ENCODE data around the gene NCOA4. TPM values are rescaled to one million over a fixed set of nuclear protein-coding genes. Genes with fewer than 3 reads are reported as not detected.

NCOA4 gene
- total RNA-seq, 1 experiment from 2014 or later = 68.0 TPM

DNA sequence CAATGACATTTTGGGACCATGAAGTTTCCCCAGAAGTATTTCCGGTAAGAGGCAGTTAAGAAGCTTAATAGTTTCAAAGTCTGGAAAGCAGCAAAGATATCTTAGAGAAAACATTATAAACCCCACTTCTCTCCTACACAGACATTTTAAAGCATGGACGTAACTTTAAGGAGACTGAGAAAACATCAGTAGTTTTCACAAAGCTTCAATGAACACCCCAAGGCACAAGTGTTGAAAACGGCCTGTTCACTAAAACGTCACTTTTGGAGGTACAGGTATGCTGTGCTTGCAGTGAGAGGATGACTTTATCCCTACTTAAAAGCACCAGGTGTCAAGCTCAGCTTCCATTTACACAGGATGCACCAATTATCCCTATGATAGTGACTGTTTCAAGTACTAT is 25.0 kb downstream of the NCOA4 start:
- ATAC-seq = no peak
- POLR2A ChIA-PET = interaction anchor here (1.2 kb wide), 1 partner anchor 12 kb away, joined by 4 read pairs; no protein-coding TSS in a partner anchor
- TSS peak; percentile 31 for BruUV-seq (replicated peaks)

DNA sequence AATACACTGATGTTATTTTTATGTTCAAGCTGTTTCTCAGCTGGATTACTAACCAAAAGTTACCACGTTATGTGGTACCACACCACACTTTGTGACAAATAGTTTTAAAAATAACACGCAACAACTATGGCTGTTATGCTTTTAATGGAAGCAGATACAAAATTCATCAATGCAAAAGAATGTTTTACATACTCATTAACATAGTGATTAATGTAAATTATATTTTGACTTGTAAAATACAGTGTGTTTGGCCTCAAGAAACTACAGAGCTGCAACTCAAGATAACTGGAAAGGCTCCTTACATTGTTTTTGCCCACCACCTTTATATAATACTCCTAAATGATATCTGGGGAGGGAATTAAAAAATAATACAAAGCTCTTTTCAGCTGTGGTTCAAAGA is 25.5 kb downstream of the NCOA4 start:
- H3K9me3 ChIP-seq (ENCODE audit: control insufficient read depth in 1 of 2, insufficient read depth in 1 of 2, low read depth in 1 of 2, low read length in 2 of 2) = no peaks in the 10 kb centered on the region
- no peaks in the 10 kb centered on the region for H3K9me2 ChIP-seq (ENCODE audit: insufficient read depth)
- no peak overlapping the region for H3K27ac ChIP-seq (ENCODE audit: low read depth, low read length)
- ATAC-seq = no peak
- peaks cover 44 to 78% of the 10 kb centered on the region in 2 experiments; a peak in 3 of 4 replicates for H3K36me3 ChIP-seq (ENCODE audit: control insufficient read depth in 1 of 2, insufficient read depth in 2 of 2, low read length in 2 of 2)
- no peaks in the 10 kb centered on the region for H3K27me3 ChIP-seq (ENCODE audit: insufficient read depth, low read length)
- BruUV-seq (replicated peaks) = no TSS peak
- H3K9ac ChIP-seq (ENCODE audit: low read length) = no peak overlapping the region
- no peaks in the 10 kb centered on the region for H3K4me1 ChIP-seq (ENCODE audit: control insufficient read depth in 1 of 2, insufficient read depth in 2 of 2, low read length in 2 of 2)
- no peak for DNase-seq (ENCODE audit: low read depth, low spot score)
- H3K4me3 ChIP-seq (replicated peaks in 1 of 2; ENCODE audit: low read depth in 1 of 2, low read length in 2 of 2) = no peak overlapping the region
- intact Hi-C loops (cut with micrococcal nuclease) = no loop called here
- RAD21 ChIA-PET (ENCODE audit: low non-redundant PET in 1 of 2, low total read pairs in 2 of 2, uncharacterized antibody in 2 of 2, unreplicated experiment in 2 of 2) = no interaction called here
- no peak overlapping the region for H2AFZ ChIP-seq (ENCODE audit: low read depth, low read length, poor library complexity, severe bottlenecking)
- TF ChIP-seq YY1 (IDR thresholded peaks at IDR 0.05; ENCODE audit: extremely low read depth, insufficient replicate concordance, low read depth, low read length) (no peak), EZH2 (IDR thresholded peaks at IDR 0.05) (no peak), RAD21 (IDR thresholded peaks at IDR 0.05; ENCODE audit: low read depth) (no peak)
- TF ChIP-seq, protein P1, sequence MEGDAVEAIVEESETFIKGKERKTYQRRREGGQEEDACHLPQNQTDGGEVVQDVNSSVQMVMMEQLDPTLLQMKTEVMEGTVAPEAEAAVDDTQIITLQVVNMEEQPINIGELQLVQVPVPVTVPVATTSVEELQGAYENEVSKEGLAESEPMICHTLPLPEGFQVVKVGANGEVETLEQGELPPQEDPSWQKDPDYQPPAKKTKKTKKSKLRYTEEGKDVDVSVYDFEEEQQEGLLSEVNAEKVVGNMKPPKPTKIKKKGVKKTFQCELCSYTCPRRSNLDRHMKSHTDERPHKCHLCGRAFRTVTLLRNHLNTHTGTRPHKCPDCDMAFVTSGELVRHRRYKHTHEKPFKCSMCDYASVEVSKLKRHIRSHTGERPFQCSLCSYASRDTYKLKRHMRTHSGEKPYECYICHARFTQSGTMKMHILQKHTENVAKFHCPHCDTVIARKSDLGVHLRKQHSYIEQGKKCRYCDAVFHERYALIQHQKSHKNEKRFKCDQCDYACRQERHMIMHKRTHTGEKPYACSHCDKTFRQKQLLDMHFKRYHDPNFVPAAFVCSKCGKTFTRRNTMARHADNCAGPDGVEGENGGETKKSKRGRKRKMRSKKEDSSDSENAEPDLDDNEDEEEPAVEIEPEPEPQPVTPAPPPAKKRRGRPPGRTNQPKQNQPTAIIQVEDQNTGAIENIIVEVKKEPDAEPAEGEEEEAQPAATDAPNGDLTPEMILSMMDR (IDR thresholded peaks at IDR 0.05 in 2 of 3, conservative IDR thresholded peaks at IDR 0.05 in 1 of 3; ENCODE audit: borderline replicate concordance in 1 of 3, insufficient read depth in 1 of 3, low read depth in 2 of 3, low read length in 2 of 3) = no peak
- TF ChIP-seq, protein P2, sequence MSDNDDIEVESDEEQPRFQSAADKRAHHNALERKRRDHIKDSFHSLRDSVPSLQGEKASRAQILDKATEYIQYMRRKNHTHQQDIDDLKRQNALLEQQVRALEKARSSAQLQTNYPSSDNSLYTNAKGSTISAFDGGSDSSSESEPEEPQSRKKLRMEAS (IDR thresholded peaks at IDR 0.05) = no peak
- POLR2A ChIA-PET = interaction anchor here (1.2 kb wide), 1 partner anchor 13 kb away, joined by 4 read pairs; no protein-coding TSS in a partner anchor
- H3K79me2 ChIP-seq (ENCODE audit: insufficient read depth, low read length) = peaks cover 31% of the 10 kb centered on the region
- H3K4me2 ChIP-seq (ENCODE audit: low read length) = no peak overlapping the region
- peaks cover 8% of the 10 kb centered on the region; the same call in 1 of the 2 replicates for H4K20me1 ChIP-seq (ENCODE audit: insufficient read depth)
- CTCF ChIA-PET = no interaction called here

More for the DNA sequence above, 25.0 kb downstream of the NCOA4 start:
- Histone ChIP-seq H3K9me2 (ENCODE audit: insufficient read depth) (no peaks in the 10 kb centered on the region), H3K27me3 (ENCODE audit: insufficient read depth, low read length) (no peaks in the 10 kb centered on the region), H3K4me3 (replicated peaks in 1 of 2; ENCODE audit: low read depth in 1 of 2, low read length in 2 of 2) (no peak overlapping the region), H3K4me2 (ENCODE audit: low read length) (no peak overlapping the region), H4K20me1 (ENCODE audit: insufficient read depth) (peaks cover 8% of the 10 kb centered on the region; the same call in 1 of the 2 replicates), H3K9me3 (ENCODE audit: control insufficient read depth in 1 of 2, insufficient read depth in 1 of 2, low read depth in 1 of 2, low read length in 2 of 2) (no peaks in the 10 kb centered on the region), H3K79me2 (ENCODE audit: insufficient read depth, low read length) (peaks cover 30% of the 10 kb centered on the region), H3K4me1 (ENCODE audit: control insufficient read depth in 1 of 2, insufficient read depth in 2 of 2, low read length in 2 of 2) (no peaks in the 10 kb centered on the region), H3K36me3 (ENCODE audit: control insufficient read depth in 1 of 2, insufficient read depth in 2 of 2, low read length in 2 of 2) (peaks cover 46 to 79% of the 10 kb centered on the region in 2 experiments; a peak in 3 of 4 replicates), H2AFZ (ENCODE audit: low read depth, low read length, poor library complexity, severe bottlenecking) (no peak overlapping the region), H3K27ac (ENCODE audit: low read depth, low read length) (no peak overlapping the region), H3K9ac (ENCODE audit: low read length) (no peak overlapping the region)
- ChIA-PET CTCF (no interaction called here), RAD21 (ENCODE audit: low non-redundant PET in 1 of 2, low total read pairs in 2 of 2, uncharacterized antibody in 2 of 2, unreplicated experiment in 2 of 2) (no interaction called here)
- no peak for TF ChIP-seq EZH2 (IDR thresholded peaks at IDR 0.05)
- TF ChIP-seq, protein P2 (IDR thresholded peaks at IDR 0.05) = no peak
- no peak for TF ChIP-seq ZNF274 (IDR thresholded peaks at IDR 0.05; ENCODE audit: low read depth, low read length)
- intact Hi-C loops (cut with micrococcal nuclease) = no loop called here
- no peak for DNase-seq (ENCODE audit: low read depth, low spot score)

Data from HCT116 (cell line).